GM23338 (cell line): Measurements from ENCODE around the gene DLGAP5. TPM values are rescaled to one million over a fixed set of nuclear protein-coding genes. Genes with fewer than 3 reads are reported as not detected.

Experiments used
- CREB1 ChIP-seq: fragments of 250-450 bp; sonication (Bioruptor Pico); IDR thresholded peaks from 2 replicates; pipeline ENCODE4 v1.5.0; 2020; ENCODE audit warnings: low read depth, mild to moderate bottlenecking, moderate library complexity
- CTCF ChIP-seq, 2 experiments: fragments of 200-600 bp in 1 of 2; sonication (generic) in 1 of 2; conservative IDR thresholded peaks; 2 replicates each; pipeline versions ENCODE4 v1.5.1 to v1.6.1; 2016 to 2017; ENCODE audit warnings: antibody characterized with exemption in 2 of 2, low read depth in 2 of 2, mild to moderate bottlenecking in 2 of 2, moderate library complexity in 1 of 2
- ETS1 ChIP-seq: IDR thresholded peaks from 2 replicates; pipeline ENCODE4 v1.6.1; 2016; ENCODE audit warnings: antibody characterized with exemption
- EZH2 ChIP-seq: fragments of 200-600 bp; sonication (generic); IDR thresholded peaks from one replicate; pipeline ENCODE4 v1.8.0; 2017; ENCODE audit warnings: antibody characterized with exemption, mild to moderate bottlenecking, low read depth; ENCODE audit not compliant: unreplicated experiment
- POLR2AphosphoS5 ChIP-seq: IDR thresholded peaks from 2 replicates; pipeline ENCODE4 v1.6.1; 2016; ENCODE audit warnings: antibody characterized with exemption, low read depth
- REST ChIP-seq: IDR thresholded peaks from one replicate; pipeline ENCODE4 v1.6.1; 2018; ENCODE audit warnings: antibody characterized with exemption; ENCODE audit not compliant: unreplicated experiment
- STAT1 ChIP-seq: IDR thresholded peaks from one replicate; pipeline ENCODE4 v1.6.1; 2016; ENCODE audit warnings: antibody characterized with exemption; ENCODE audit not compliant: unreplicated experiment
- ZNF114 ChIP-seq: fragments of 250-450 bp; sonication (Bioruptor Pico); IDR thresholded peaks from 2 replicates; pipeline ENCODE4 v1.5.0; 2020; ENCODE audit warnings: mild to moderate bottlenecking, moderate library complexity
- ZNF331 ChIP-seq: fragments of 250-450 bp; sonication (Bioruptor Pico); IDR thresholded peaks from 2 replicates; pipeline ENCODE4 v1.5.0; 2020; ENCODE audit warnings: low read depth, mild to moderate bottlenecking, moderate library complexity
- polyA plus RNA-seq: library from polyadenylated mRNA; unstranded; fragments of >200 nt; fragmentation: Nextera tagmentation; extraction: Ambion mirVana; gene quantifications from 2 replicates; pipeline ENCODE4 v1.2.1, GENCODE V29; 2016
- total RNA-seq: library from RNA; depleted of rRNA; stranded (reverse); fragments of >200 nt; shearing (Covaris generic); gene quantifications from 2 replicates; pipeline ENCODE4 v1.2.3, GENCODE V29; 2014; rRNA removed

Gene DLGAP5
- total and polyA plus RNA-seq, 2 experiments from 2014 or later = 110 to 117 TPM

GRCh38 chr14:55098561-55098898 is 92.9 kb downstream of the DLGAP5 start (continued):
- no peak for TF ChIP-seq ETS1
- TF ChIP-seq POLR2AphosphoS5 = no peak
- no peak for TF ChIP-seq CREB1
- no peak for TF ChIP-seq EZH2
- TF ChIP-seq ZNF114 (CRISPR knock-in tag) = no peak
- no peak for TF ChIP-seq CTCF (conservative IDR thresholded peaks at IDR 0.05; ENCODE audit: low read depth in 2 of 2)
- TF ChIP-seq STAT1 = no peak
- no peak for TF ChIP-seq REST
- TF ChIP-seq ZNF331 (CRISPR knock-in tag) = no peak

Other genes starting within 250 kb of the DLGAP5 start
- gene WDHD1, start 164.5 kb downstream of the DLGAP5 start, total RNA-seq = 65.4 and 71.3 TPM in 2 replicates
- 39.6 and 48.8 TPM in 2 replicates for gene WDHD1, start 164.5 kb downstream of the DLGAP5 start, polyA plus RNA-seq
- gene SOCS4, start 164.3 kb downstream of the DLGAP5 start, total RNA-seq = 24.9 and 25.8 TPM in 2 replicates
- gene SOCS4, start 164.3 kb downstream of the DLGAP5 start, polyA plus RNA-seq = 15.9 and 17.7 TPM in 2 replicates
- 138 and 162 TPM in 2 replicates for gene MAPK1IP1L, start 139.9 kb downstream of the DLGAP5 start, total RNA-seq
- gene MAPK1IP1L, start 139.9 kb downstream of the DLGAP5 start, polyA plus RNA-seq = 64.0 and 72.4 TPM in 2 replicates
- 7.2 and 7.3 TPM in 2 replicates for gene LGALS3, start 62.3 kb downstream of the DLGAP5 start, total RNA-seq
- gene LGALS3, start 62.3 kb downstream of the DLGAP5 start, polyA plus RNA-seq = 10.9 and 14.7 TPM in 2 replicates
- gene FBXO34, start 79.8 kb upstream of the DLGAP5 start, total RNA-seq = 12.2 and 13.4 TPM in 2 replicates
- 7.0 and 9.4 TPM in 2 replicates for gene FBXO34, start 79.8 kb upstream of the DLGAP5 start, polyA plus RNA-seq
- gene ATG14, start 220.2 kb upstream of the DLGAP5 start, total RNA-seq = 15.2 and 15.6 TPM in 2 replicates
- 6.9 and 7.3 TPM in 2 replicates for gene ATG14, start 220.2 kb upstream of the DLGAP5 start, polyA plus RNA-seq
- 0.24 TPM in 1 of 2 replicates, not detected in the other for gene TBPL2, start 249.0 kb upstream of the DLGAP5 start, total RNA-seq
- gene TBPL2, start 249.0 kb upstream of the DLGAP5 start, polyA plus RNA-seq = not detected in 2 replicates